Chondrocyte (in vitro differentiated cells): ENCODE measurements around the gene SUMO2. TPM values are rescaled to one million over a fixed set of nuclear protein-coding genes. Genes with fewer than 3 reads are reported as not detected.
A peak's percentile ranks its signal among the peaks of the same experiment; 100 is the strongest.
"Not testable (repeated sequence)": the region's sequence is repeated elsewhere in the genome, so short reads cannot be mapped to it uniquely, and the experiment has no call there.

Experiments
- DNase-seq: peaks from one replicate; pipeline ENCODE4 v3.0.0; 2021; ENCODE audit warnings: mixed read lengths, low spot score
- H3K27ac Mint-ChIP-seq: one replicate; pipeline ENCODE4 v1.8.0; 2021; ENCODE audit warnings: mild to moderate bottlenecking, moderate library complexity, mixed read lengths; ENCODE audit not compliant: unreplicated experiment
- H3K27me3 Mint-ChIP-seq: 2 replicates; pipeline ENCODE4 v1.8.0; 2021; ENCODE audit warnings: low read depth, mixed read lengths
- H3K36me3 Mint-ChIP-seq: 2 replicates; pipeline ENCODE4 v1.8.0; 2021; ENCODE audit warnings: low read depth, mixed read lengths
- H3K4me1 Mint-ChIP-seq: 2 replicates; pipeline ENCODE4 v1.8.0; 2021; ENCODE audit warnings: low read depth, mild to moderate bottlenecking, mixed read lengths
- H3K4me3 Mint-ChIP-seq: one replicate; pipeline ENCODE4 v1.8.0; 2021; ENCODE audit warnings: mild to moderate bottlenecking, moderate library complexity, mixed read lengths; ENCODE audit not compliant: unreplicated experiment
- H3K9me3 Mint-ChIP-seq: 2 replicates; pipeline ENCODE4 v1.8.0; 2021; ENCODE audit warnings: low read depth, mixed read lengths
- CTCF ChIP-seq: fragments of 200-600 bp; sonication (generic); IDR thresholded peaks from 2 replicates; pipeline ENCODE4 v1.5.0; 2021; ENCODE audit warnings: antibody characterized with exemption, mild to moderate bottlenecking, moderate library complexity
- total RNA-seq: library from RNA; stranded (reverse); gene quantifications from 3 replicates; pipeline ENCODE4 v1.2.1, GENCODE V29; 2021

SUMO2 gene
- total RNA-seq, 1 donor from 2014 or later, result 307 TPM

DNA sequence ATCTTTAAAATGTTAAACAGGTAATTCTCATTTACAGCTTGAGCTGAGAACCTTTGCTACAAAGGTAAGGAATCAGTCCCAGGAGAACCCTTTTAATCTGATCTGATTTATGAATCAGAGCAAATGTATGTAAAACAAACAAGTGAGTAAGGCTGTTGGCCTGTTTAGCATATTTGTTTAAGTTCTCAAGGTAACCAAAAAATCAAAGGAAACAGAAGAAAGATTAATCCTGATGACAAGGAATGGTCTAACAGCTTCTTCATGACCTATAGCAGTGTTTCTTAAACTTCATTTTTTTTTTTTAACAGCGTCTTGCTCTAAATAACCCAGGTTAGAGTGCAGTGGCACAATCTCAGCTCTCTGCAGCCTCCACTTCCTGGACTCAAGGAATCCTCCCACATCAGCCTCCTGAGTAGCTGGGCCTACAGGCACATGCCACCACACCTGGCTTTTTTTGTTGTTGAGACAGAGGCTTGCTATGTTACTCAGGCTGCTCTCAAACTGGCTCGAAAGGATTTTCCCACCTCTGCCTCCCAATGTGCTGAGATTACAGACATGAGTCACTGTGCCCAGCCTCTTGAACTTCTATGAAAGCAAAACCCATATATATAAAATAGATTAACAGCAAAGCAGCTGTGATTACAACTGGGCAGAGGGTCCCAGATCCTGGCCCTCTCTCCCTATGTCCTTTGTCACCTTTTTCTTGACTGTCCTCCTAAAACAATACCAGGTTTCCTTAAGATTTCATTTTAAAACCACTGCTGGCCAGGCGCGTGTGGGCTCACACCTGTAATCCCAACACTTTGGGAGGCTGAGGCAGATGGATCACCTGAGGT, 23.3 kb downstream of the SUMO2 start:
- Mint-ChIP-seq H3K4me3 (no peak overlapping the region), H3K27ac (peak overlapping the region; percentile 51), H3K4me1 (peaks cover 19% of the 10 kb centered on the region), H3K9me3 (no peaks in the 10 kb centered on the region), H3K36me3 (no peaks in the 10 kb centered on the region), H3K27me3 (no peaks in the 10 kb centered on the region)
- peak; percentile 26 for DNase-seq
- TF ChIP-seq CTCF, result no peak

GRCh38 chr17:75158480-75158879, 24.3 kb downstream of the SUMO2 start:
- H3K4me3 Mint-ChIP-seq, H3K9me3 Mint-ChIP-seq, H3K36me3 Mint-ChIP-seq, H3K27ac Mint-ChIP-seq, H3K27me3 Mint-ChIP-seq: not testable (repeated sequence)
- peaks cover 19% of the 10 kb centered on the region for H3K4me1 Mint-ChIP-seq
- DNase-seq, result peak; percentile 26

DNA sequence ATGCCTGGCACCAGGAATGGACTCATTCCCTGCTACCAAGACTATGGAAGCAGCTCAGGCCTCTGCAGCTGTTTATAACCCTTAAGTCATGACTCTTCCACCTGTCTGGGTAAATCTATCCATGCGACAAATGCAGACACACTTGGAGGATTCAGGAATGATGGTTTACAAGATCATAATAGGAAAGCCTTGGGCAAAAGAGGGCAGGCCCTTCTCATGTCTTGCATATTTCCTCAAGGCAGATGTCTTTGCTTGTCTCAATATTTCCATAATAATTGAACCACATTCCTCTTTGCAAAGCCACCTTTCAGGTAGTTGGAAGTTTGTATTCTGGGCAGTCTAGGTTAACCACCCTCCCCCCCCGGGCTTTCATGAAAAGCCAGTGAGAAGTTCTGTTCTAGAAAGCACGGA, 27.6 kb downstream of the SUMO2 start:
- no peak for TF ChIP-seq CTCF
- peaks cover 36% of the 10 kb centered on the region for H3K4me1 Mint-ChIP-seq
- DNase-seq, result no peak
- H3K4me3 Mint-ChIP-seq, result no peak overlapping the region
- no peaks in the 10 kb centered on the region for H3K27me3 Mint-ChIP-seq
- no peaks in the 10 kb centered on the region for H3K9me3 Mint-ChIP-seq
- H3K27ac Mint-ChIP-seq, result peak overlapping the region; percentile 91
- H3K36me3 Mint-ChIP-seq, result no peaks in the 10 kb centered on the region

GRCh38 chr17:75154195-75155106, 28.3 kb downstream of the SUMO2 start, which contains the start of gene JPT1:
JPT1 (minus strand) TSS chr17:75154512; CDS start chr17:75154397, 115 bp downstream.
- H3K27ac Mint-ChIP-seq, result peak within 1 kb of the TSS; percentile 91
- no peaks in the 10 kb centered on the region for H3K27me3 Mint-ChIP-seq
- H3K4me1 Mint-ChIP-seq, result peaks cover 35% of the 10 kb centered on the region
- H3K36me3 Mint-ChIP-seq, result no peaks in the 10 kb centered on the region
- H3K4me3 Mint-ChIP-seq, result peak within 1 kb of the TSS; percentile 83
- DNase-seq, result peak; percentile 97
- no peak for TF ChIP-seq CTCF
- H3K9me3 Mint-ChIP-seq, result no peaks in the 10 kb centered on the region

GRCh38 chr17:75153780-75154194, 29.0 kb downstream of the SUMO2 start:
- no peaks in the 10 kb centered on the region for H3K27me3 Mint-ChIP-seq
- H3K4me1 Mint-ChIP-seq, result peaks cover 30% of the 10 kb centered on the region
- DNase-seq, result peak; percentile 87
- H3K36me3 Mint-ChIP-seq, result no peaks in the 10 kb centered on the region
- no peaks in the 10 kb centered on the region for H3K9me3 Mint-ChIP-seq
- peak overlapping the region; percentile 81 for H3K27ac Mint-ChIP-seq
- H3K4me3 Mint-ChIP-seq, result peak overlapping the region; percentile 83
- no peak for TF ChIP-seq CTCF
